Uterus (tissue), 4 donors: ENCODE data around the gene TPI1. TPM values are rescaled to one million over a fixed set of nuclear protein-coding genes. Genes with fewer than 3 reads are reported as not detected.

Experiments
- DNase-seq, 2 donors: peaks; one replicate each; pipeline ENCODE4 v3.0.0-alpha.2; 2019 to 2020
- H3K27ac ChIP-seq, 2 donors: fragments of 200-600 bp; sonication (generic); 1 replicate in 1 of 2; 2 replicates in 1 of 2; pipeline ENCODE4 v1.5.1; 2016 to 2018
- H3K27me3 ChIP-seq, 2 donors: fragments of 200-600 bp; sonication (generic); one replicate each; pipeline ENCODE4 v1.5.1; 2018 to 2019; ENCODE audit warnings: control low read depth in 1 of 2
- H3K36me3 ChIP-seq, 2 donors: fragments of 200-600 bp; sonication (generic); one replicate each; pipeline ENCODE4 v1.5.1; 2019; ENCODE audit warnings: control low read depth in 1 of 2
- H3K4me1 ChIP-seq, 2 donors: fragments of 200-600 bp; sonication (generic); one replicate each; pipeline ENCODE4 v1.5.1; 2018 to 2019; ENCODE audit warnings: control low read depth in 1 of 2
- H3K4me3 ChIP-seq, 2 donors: fragments of 200-600 bp; sonication (generic); 1 replicate in 1 of 2; 2 replicates in 1 of 2; pipeline ENCODE4 v1.5.1; 2018 to 2019; ENCODE audit warnings: mild to moderate bottlenecking in 1 of 2
- H3K9me3 ChIP-seq, 2 donors: fragments of 200-600 bp; sonication (generic); one replicate each; pipeline ENCODE4 v1.5.1; 2019; ENCODE audit warnings: control low read depth in 1 of 2
- POLR2A ChIP-seq, 2 donors: fragments of 450-650 bp; IDR thresholded peaks; one replicate each; pipeline ENCODE4 v1.6.1; 2016; ENCODE audit warnings: antibody characterized with exemption in 2 of 2, mild to moderate bottlenecking in 1 of 2, moderate library complexity in 1 of 2
- intact Hi-C: fragments of 100-400 bp; cut with DNase I; formaldehyde crosslinking; loops from one replicate; pipeline ENCODE4 v1.15.1; 2023; ENCODE audit warnings: low total_unique reads
- total RNA-seq, 4 donors: library from RNA; depleted of rRNA in 3 of 4; stranded (reverse); fragments of >200 nt in 3 of 4; gene quantifications; one replicate each; pipeline versions ENCODE4 v1.1.0 to v1.2.4, GENCODE V29; 2014 to 2023
- TF ChIP-seq, protein P1 (sequence below), 4 experiments: fragments of 200-600 bp in 2 of 4; fragments of 450-650 bp in 2 of 4; sonication (generic) in 2 of 4; IDR thresholded peaks; one replicate each; pipeline ENCODE4 v1.5.1; 2016 to 2019; ENCODE audit warnings: antibody characterized with exemption in 4 of 4, mild to moderate bottlenecking in 2 of 4, moderate library complexity in 1 of 4
- donor health status: DM: yes; HTN: yes; CAD: no.

TPI1 gene
- total RNA-seq, 4 donors from 2014 or later = 159 to 307 (median 240) TPM

DNA sequence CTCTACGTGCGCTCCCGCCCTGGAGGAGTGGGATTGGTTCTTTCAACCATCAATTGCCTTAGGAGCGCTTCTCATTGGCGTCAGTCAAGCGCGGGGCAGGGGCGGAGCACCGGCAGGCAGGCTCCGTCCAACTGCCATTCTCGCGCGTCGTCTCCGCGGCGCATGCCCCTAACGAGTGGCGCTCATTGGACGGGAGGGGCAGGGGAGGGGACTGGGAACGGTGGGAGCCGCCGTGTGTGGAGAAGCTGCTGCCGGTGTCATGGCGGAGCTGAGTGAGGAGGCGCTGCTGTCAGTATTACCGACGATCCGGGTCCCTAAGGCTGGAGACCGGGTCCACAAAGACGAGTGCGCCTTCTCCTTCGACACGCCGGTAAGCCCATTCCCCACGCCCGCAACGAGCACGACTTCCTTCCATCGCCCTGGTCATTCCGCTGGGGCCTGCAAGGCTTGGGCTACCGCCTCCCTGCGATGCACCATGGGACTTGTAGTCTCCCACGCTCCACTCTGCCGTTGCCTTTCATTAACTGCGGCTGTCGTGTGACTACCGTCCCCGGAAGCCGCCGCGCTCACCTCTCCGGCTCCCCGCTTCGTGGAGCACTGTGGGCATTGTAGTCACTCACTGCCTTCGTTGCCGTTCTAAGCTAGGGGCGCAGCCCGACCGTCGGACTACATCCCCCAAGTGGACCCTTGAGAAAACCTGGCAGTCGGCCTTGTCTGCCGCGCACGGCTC, 15.2 kb upstream of the TPI1 start, which contains the start of gene USP5:
Gene USP5, plus strand, starts transcription at position 230 of the 730 bp plus-strand sequence. Its CDS starts 30 bp downstream, at position 260.
- TF ChIP-seq POLR2A (IDR thresholded peaks at IDR 0.05) = peak in 1 of 2 donors; percentile 59
- TF ChIP-seq, protein P1, sequence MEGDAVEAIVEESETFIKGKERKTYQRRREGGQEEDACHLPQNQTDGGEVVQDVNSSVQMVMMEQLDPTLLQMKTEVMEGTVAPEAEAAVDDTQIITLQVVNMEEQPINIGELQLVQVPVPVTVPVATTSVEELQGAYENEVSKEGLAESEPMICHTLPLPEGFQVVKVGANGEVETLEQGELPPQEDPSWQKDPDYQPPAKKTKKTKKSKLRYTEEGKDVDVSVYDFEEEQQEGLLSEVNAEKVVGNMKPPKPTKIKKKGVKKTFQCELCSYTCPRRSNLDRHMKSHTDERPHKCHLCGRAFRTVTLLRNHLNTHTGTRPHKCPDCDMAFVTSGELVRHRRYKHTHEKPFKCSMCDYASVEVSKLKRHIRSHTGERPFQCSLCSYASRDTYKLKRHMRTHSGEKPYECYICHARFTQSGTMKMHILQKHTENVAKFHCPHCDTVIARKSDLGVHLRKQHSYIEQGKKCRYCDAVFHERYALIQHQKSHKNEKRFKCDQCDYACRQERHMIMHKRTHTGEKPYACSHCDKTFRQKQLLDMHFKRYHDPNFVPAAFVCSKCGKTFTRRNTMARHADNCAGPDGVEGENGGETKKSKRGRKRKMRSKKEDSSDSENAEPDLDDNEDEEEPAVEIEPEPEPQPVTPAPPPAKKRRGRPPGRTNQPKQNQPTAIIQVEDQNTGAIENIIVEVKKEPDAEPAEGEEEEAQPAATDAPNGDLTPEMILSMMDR (IDR thresholded peaks at IDR 0.05) = peak in 1 of 4 experiments; percentile 27
- intact Hi-C loops = no loop called here
- Histone ChIP-seq H3K27ac (peak within 1 kb of the TSS; percentile 88 to 91), H3K9me3 (no peaks in the 10 kb centered on the region), H3K4me1 (no peaks in the 10 kb centered on the region), H3K36me3 (no peaks in the 10 kb centered on the region), H3K27me3 (no peaks in the 10 kb centered on the region), H3K4me3 (peak within 1 kb of the TSS; percentile 50 to 77)
- peak; percentile 98 to 99 for DNase-seq

DNA sequence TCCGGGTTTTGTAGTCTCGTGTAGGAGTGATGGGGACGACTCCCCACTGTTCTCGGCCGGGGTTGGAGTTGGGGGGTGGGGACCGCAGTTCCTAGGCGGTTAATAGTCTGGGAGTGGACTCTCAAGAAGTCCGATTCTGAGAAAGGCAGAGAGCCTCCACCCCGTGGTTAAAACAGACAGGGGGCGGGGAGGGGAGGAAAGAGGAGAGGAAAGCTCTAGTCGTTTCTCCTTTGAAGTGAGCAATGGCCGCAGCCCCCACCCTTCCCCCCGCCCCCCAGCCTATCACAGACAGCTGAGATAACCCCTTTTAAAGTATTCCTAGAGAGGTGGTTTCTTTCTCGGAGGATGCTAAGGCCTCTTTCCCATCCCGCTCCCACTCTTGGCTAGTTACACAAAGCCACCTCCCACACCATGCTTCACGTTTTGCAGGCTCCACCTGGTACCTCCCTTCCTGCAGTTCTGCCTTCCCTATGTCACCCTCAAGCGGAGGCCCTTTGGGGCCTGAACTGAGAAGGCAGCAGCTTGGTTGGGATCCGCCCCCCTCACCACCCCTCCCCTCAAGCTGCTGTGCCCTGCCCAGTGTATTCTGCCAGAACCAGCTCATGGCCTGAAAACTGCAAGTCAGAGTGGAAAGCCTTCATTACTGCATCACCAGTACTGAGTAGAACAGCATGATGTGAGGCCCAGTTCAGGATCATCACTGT, 14.5 kb upstream of the TPI1 start:
- Histone ChIP-seq H3K27ac (peak overlapping the region; percentile 76 to 88), H3K9me3 (no peaks in the 10 kb centered on the region), H3K4me1 (no peaks in the 10 kb centered on the region), H3K4me3 (peak overlapping the region; percentile 50 to 77), H3K27me3 (no peaks in the 10 kb centered on the region), H3K36me3 (no peaks in the 10 kb centered on the region)
- no peak for TF ChIP-seq POLR2A (IDR thresholded peaks at IDR 0.05)
- TF ChIP-seq, protein P1 (IDR thresholded peaks at IDR 0.05) = no peak
- intact Hi-C loops = no loop called here
- peak in 1 of 2 donors; percentile 47 for DNase-seq

- intact Hi-C loops = no loop called here
- no peak overlapping the region for H3K27ac ChIP-seq
- DNase-seq = no peak
- no peaks in the 10 kb centered on the region for H3K27me3 ChIP-seq
- H3K4me3 ChIP-seq = no peak overlapping the region
- H3K4me1 ChIP-seq = no peaks in the 10 kb centered on the region
- H3K9me3 ChIP-seq = no peaks in the 10 kb centered on the region
- no peaks in the 10 kb centered on the region for H3K36me3 ChIP-seq
- TF ChIP-seq, protein P1 (IDR thresholded peaks at IDR 0.05) = no peak
- TF ChIP-seq POLR2A (IDR thresholded peaks at IDR 0.05) = no peak
These were observed 13.7 kb upstream of the TPI1 start for GRCh38 chr12:6853626-6854025.

- Histone ChIP-seq H3K27me3 (no peaks in the 10 kb centered on the region), H3K27ac (no peak overlapping the region), H3K4me3 (no peak overlapping the region), H3K9me3 (no peaks in the 10 kb centered on the region), H3K4me1 (no peaks in the 10 kb centered on the region), H3K36me3 (no peaks in the 10 kb centered on the region)
- TF ChIP-seq, protein P1 (IDR thresholded peaks at IDR 0.05) = no peak
- no peak for TF ChIP-seq POLR2A (IDR thresholded peaks at IDR 0.05)
- no peak for DNase-seq
- intact Hi-C loops = no loop called here
These were observed 13.3 kb upstream of the TPI1 start for GRCh38 chr12:6854036-6854435.

DNA sequence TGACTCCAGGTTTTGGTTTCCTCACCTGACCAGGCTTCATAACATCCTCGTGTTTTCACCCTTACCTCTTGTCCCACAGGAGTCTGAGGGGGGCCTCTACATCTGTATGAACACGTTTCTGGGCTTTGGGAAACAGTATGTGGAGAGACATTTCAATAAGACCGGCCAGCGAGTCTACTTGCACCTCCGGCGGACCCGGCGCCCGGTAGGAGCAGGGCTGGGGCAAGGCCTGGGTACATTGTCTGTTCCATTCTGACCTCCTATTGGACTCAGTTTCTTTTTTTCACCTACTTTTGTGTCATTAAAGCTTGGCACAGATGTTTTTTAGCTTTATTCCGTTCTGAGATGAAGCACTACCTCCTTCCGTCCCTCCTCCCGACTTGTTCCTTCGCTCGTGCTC, 12.0 kb upstream of the TPI1 start:
- Histone ChIP-seq H3K36me3 (no peaks in the 10 kb centered on the region), H3K27ac (no peak overlapping the region), H3K9me3 (no peaks in the 10 kb centered on the region), H3K4me3 (no peak overlapping the region), H3K27me3 (no peaks in the 10 kb centered on the region), H3K4me1 (no peaks in the 10 kb centered on the region)
- intact Hi-C loops = no loop called here
- no peak for DNase-seq
- no peak for TF ChIP-seq POLR2A (IDR thresholded peaks at IDR 0.05)
- TF ChIP-seq, protein P1 (IDR thresholded peaks at IDR 0.05) = no peak
